Stimulated activated CD4-positive, alpha-beta T cell treated with anti-CD3 and anti-CD28 coated beads, Interleukin-4, amount 100 ng/mL, for 4 hours (primary cell): ENCODE results near the gene LY6G6C.

Source experiments
- DNase-seq, 2 experiments: peaks; one replicate each; pipeline ENCODE4 v3.0.0-alpha.2; 2020

The LY6G6C gene

DNA sequence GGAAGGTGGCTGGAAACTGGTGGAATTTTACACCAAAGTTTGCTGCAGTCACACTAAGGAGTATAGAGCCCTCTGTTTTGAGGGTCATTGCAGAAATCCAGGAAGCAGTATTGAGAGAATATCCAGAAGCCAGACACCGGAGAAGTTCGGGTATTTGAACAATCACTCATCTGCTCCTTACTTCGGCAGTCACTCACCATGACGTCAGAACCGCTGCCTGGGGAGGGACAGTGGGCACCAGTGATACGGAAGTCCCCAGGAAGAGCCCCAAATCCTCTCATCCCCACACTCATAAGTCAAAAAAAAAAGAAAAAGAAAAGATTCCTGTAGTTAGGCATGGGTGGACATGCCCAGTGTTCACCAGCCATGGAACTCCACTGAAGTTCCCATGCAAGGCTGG lies 44.6 kb downstream of the LY6G6C start:
- DNase-seq = no peak

DNA sequence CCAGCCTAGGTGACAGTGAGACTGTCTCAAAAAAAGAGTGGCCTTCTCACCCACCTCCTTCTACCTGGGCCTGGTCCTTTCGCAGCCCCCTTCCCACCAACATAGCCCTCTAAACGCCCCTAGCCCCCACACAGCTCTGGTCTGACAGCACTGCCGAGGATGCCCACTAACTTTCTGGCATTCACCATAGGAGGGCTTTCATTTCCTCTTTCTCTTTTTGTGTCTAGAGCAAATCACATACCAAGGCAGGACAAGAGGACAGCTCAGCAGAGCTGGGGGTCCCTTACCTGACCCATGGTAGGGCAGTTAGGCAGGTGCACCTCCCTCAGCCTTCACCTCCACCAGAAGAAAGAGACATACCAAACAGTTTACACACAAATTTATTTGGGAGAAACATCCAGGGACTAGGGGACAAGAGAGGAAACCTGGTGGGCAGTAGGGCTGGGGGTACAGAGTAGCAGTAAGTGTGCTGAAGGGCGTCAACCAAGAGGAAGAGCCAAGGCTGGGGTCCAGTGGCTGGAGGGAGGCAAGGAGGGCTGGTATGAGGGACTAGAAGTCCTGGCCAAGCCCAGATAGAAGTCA lies 45.1 kb downstream of the LY6G6C start:
- DNase-seq = no peak

DNA sequence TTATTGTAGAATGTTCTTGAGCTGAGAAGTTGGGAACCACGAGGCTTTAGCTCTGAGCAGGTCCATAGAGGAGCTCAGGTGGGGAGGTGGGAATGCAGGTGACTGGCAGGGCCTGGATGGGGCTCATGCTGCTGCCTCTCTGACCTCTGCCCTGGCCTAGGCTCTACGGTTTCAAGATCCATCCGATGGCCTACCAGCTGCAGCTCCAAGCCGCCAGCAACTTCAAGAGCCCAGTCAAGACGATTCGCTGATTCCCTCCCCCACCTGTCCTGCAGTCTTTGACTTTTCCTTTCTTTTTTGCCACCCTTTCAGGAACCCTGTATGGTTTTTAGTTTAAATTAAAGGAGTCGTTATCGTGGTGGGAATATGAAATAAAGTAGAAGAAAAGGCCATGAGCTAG lies 51.9 kb downstream of the LY6G6C start, which contains the start of gene LY6G5B:
Gene LY6G5B (plus strand): TSS at position 301 of the 400 bp plus-strand sequence. CDS start 975 bp downstream, outside the sequence.
- DNase-seq = no peak
